AG09319 (cell line): ENCODE results near the gene FLII.

Experiments used
- DNase-seq: peaks from one replicate; pipeline ENCODE4 v3.0.0-alpha.2; 2010; ENCODE audit warnings: low read depth; ENCODE audit errors: extremely low read depth
- TF ChIP-seq, protein P1 (sequence below): IDR thresholded peaks from 2 replicates; pipeline ENCODE4 v1.5.1; 2011; ENCODE audit warnings: low read depth, mild to moderate bottlenecking, inconsistent platforms, low read length, moderate library complexity

Gene FLII

DNA sequence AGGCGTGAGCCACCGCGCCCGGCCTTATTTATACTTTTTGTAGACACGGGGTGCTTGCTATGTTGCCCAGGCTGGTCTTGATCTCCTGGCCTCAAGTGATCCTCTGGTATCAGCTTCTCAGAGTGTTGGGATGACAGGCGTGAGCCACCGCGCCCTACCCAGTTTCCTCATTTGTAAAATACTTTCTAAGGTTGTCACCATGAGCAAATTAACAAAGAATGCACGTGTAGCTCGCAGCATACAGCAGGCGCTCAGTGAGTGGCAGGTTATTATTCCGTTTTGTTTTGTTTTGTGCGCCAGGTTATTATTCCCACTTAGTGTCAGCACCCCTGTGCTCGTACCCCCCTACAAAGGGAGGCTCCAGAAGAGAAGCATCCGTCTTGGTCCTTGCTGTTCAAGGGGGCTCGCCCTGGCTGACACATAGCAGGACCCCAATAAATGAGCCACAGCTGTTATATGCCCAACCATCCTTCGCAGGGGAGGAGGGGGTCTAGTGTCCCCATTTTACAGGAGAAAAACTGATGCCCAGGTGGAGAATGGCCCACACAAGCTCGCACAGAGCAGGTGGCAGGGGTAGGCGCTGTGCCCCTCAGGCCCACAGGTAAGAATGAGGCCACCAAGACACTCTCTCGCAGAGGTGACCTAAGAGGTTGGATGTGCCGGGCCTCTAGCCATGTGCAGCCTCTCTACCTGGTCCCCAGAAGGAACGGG is 1.2 kb upstream of the FLII start:
- TF ChIP-seq, protein P1, sequence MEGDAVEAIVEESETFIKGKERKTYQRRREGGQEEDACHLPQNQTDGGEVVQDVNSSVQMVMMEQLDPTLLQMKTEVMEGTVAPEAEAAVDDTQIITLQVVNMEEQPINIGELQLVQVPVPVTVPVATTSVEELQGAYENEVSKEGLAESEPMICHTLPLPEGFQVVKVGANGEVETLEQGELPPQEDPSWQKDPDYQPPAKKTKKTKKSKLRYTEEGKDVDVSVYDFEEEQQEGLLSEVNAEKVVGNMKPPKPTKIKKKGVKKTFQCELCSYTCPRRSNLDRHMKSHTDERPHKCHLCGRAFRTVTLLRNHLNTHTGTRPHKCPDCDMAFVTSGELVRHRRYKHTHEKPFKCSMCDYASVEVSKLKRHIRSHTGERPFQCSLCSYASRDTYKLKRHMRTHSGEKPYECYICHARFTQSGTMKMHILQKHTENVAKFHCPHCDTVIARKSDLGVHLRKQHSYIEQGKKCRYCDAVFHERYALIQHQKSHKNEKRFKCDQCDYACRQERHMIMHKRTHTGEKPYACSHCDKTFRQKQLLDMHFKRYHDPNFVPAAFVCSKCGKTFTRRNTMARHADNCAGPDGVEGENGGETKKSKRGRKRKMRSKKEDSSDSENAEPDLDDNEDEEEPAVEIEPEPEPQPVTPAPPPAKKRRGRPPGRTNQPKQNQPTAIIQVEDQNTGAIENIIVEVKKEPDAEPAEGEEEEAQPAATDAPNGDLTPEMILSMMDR, result no peak
- DNase-seq, result no peak

DNA sequence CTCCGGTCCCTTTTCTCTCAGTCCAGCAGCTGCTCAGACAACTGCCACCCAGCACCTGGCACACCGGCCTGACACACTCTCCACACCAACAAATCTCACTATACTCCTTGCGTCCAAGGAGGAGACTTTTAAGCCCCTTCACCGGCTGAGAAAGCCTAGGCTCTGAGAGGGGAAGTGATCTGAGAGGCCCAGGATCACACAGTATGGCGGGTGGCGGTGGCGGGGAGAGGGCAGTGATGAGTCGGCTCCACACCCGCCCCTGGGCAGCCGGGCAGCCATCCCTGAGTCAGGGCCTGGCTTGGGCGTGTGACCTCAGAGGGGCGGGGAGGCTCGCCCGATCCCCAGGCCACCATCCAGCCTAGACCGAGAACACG is 569 bp downstream of the FLII start:
- no peak for DNase-seq
- TF ChIP-seq, protein P1, result no peak; the same call in 1 of the 2 replicates

DNA sequence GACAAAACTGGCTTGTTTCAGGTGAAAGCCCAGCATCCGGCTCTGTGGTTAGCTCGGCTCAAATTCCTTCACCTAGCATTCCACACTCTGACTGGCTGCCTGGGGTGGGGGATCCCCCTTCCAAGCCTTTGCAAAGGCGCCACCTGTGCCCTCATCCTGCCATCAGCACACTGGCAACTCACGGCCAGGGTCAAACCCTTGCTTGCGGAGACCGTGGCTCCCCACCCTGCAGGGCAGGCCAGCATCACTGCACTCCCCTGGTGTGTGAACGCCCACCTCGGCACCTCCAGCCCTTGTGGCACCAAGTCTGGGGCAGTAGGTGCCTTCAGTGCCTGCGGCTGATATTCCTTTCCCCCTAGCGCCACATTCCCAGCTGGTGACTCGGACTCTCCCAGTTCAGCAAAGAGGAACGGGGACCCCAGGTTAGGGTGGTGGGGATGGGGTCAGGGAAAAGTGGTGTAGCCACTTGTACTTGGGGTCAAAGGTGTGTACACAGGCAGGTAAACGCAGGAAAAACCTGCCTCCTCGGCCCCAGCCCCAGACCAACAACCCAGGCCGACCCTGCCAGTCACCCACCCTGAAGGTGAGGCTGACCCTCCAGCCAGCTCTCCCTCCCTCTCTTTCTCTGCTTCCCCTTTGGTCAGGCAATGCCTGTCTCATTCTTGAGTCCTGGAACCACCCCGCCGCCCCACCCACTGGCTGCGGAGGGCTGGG is 1.1 kb downstream of the FLII start:
- TF ChIP-seq, protein P1, result no peak
- DNase-seq, result no peak

DNA sequence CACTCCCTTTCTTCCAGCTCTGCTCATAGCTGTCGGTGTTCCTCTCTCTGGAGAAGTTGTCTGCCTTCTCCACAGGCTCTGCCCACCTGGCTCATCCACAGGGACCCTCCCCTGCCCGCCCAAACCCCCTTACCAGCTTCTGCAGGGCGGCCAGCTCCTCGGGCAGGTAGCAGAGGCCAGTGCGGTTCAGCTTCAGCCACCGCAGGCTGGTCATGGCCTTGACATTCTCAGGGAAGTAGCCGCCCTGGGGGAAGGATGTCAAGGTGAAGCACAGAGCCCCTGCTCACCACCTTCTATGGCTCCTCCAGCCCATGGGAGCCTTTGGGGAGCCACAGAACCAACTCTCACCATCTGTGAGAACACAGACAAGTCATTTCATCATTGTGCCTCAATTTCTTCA is 1.8 kb downstream of the FLII start:
- DNase-seq, result no peak
- TF ChIP-seq, protein P1, result no peak

DNA sequence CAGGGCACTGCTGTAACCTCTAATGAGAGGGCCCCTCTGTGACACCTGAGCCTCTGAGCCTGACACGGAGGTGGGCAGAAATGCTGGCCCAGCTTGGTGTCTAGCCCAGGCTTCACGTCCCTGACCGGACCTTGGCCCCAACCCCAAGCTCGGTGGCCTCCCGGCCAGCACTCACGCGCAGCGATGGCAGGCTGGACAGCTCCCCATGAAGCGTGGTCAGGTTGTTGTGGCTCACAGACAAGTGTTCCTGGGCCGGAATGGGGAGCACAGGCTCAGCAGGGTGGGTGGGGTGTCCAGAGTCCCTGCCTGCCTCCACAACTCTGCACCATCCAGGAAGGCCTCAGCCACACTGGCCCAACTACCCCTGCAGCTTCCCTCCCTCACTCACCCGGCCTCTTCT is 2.2 kb downstream of the FLII start:
- TF ChIP-seq, protein P1, result no peak
- DNase-seq, result no peak

DNA sequence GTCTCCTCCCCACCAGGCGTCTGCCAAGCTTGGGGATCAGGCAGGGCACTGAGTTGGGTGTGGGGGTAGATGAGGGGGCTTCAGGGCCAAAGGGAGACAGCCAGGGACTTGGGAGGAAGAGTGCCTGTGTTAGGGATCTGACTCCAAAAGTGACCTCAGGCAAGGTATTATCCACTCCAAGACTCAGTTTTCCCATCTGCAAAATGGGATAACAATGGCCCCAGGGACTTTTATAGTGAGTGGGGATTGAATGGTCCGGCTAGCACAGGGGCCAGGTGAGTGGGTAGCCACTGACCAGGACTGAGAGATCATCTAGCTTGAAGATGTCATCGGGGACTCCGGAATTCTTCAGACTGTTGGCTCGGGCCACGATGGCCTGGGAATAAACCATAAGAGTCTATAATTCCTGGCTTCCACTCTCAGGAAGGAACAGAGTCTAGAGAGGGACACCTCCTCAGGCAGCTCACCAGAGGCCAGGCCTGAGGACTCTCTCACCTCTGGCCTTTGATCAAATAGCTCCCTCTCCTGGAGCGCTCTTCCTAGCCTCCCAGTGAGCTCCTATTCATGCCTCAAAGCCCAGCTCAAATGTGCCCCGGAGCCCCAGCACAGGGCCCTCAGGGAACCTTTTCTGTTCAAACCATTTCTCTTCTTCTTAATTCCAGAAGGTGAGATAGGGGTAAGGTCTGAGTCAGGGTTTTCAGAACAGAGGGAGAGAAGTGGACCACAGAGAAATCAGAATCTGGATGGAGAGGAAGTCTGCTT is 3.5 kb downstream of the FLII start:
- no peak for DNase-seq
- TF ChIP-seq, protein P1, result no peak
